Hematopoietic multipotent progenitor cell treated with erythropoietin and hydrocortisone succinate and interleukin-3 and kit ligand, for 6 days (in vitro differentiated cells): ENCODE results near the gene ARHGAP22.

Source experiments
- DNase-seq: peaks from one replicate; pipeline ENCODE4 v3.0.0-alpha.2; 2015

The ARHGAP22 gene

DNA sequence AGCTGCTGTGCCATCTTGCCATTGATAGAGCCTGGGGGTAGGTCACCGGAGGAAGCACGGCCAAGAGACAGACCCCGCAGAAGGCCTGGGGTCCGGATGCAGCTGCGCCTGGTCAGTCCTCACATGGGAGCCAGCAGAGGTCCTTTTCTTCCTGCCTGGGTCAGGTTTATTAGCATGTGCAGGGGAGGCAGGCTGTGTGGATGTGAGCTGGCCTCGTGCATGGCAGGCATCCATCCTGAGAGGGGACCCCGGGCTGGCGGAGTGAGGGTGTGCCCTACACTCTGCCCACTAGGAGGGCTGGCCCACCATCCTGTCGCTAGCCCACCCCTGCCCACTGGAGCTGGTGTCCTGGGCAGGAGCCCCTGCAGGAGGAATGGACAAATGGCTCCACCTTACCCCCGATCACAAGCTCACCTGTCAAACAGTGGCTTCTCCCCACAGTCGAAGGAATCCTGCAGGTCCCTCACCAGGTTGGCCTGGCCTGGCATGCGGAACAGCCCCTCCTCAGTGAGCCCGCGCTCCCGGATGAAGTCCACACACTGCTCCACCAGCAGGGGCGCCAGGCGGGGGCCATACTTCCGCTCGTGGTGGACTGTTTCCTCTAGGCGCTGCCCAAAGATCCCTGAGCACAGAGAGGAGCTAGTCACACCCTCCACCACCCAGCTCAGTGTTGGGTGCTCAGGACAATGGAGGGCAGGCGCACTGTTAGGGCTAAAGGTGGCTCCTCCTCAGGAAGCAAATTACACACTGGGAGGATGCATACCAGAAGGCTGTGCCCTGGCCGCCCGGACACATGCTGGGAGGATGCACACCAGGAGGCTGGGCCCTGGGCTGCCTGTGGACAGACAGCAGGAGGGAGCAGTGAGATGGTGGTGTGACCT lies 145.4 kb downstream of the ARHGAP22 start:
- DNase-seq, result peak; percentile 33

DNA sequence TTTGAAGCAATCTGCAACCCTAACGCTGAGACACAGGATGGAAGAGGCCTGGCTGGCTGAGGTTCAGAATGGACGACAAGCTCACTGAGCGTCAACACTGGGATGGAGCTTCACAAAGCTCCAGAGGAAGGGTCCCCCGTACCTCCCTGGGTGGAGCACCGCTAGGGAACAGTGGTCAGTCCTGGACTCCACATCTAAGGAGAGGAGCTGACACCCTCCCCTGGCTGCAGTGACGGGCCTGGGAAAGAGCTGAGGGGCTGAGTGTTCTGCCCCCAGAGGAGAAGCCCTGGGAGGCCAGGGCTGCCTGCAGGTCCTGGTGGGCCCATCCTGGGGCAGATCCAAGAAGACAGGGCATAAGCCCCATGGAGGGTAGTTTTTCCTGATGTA lies 146.2 kb downstream of the ARHGAP22 start:
- no peak for DNase-seq

DNA sequence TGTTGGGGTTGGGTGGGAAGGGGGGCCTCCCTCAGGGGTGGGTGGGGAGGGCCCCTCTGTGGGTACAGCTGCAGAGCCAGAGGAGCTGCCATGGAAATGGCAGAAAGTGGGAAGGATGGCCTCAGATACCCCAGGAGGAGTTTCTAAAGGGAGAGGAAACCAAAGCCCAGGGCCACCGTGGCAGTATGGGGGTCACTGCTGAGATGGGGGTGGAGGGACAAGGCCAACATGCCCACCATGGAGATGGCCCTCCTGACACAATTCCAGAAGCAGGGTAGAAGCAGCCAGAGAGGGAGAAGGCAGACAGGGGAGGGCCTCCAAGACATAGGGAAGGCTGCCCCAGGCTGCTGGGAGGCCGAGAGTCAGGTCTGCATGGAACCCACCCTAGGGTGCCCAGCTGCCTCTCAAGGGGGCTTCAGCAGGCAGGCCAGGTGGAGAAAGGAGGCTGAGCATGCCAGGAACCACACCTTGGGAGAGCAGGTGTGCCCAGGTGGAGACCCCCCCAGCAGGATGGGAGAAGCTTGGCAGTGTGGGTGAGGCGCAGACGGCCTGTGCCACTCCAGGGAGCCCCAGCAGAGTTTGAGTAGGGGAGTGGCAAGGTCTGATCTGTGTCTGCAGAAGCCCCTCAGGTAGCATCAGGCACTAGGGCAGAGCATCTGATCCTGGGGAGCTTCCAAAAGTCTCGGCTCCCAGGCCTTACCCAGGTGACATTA lies 146.8 kb downstream of the ARHGAP22 start:
- no peak for DNase-seq

DNA sequence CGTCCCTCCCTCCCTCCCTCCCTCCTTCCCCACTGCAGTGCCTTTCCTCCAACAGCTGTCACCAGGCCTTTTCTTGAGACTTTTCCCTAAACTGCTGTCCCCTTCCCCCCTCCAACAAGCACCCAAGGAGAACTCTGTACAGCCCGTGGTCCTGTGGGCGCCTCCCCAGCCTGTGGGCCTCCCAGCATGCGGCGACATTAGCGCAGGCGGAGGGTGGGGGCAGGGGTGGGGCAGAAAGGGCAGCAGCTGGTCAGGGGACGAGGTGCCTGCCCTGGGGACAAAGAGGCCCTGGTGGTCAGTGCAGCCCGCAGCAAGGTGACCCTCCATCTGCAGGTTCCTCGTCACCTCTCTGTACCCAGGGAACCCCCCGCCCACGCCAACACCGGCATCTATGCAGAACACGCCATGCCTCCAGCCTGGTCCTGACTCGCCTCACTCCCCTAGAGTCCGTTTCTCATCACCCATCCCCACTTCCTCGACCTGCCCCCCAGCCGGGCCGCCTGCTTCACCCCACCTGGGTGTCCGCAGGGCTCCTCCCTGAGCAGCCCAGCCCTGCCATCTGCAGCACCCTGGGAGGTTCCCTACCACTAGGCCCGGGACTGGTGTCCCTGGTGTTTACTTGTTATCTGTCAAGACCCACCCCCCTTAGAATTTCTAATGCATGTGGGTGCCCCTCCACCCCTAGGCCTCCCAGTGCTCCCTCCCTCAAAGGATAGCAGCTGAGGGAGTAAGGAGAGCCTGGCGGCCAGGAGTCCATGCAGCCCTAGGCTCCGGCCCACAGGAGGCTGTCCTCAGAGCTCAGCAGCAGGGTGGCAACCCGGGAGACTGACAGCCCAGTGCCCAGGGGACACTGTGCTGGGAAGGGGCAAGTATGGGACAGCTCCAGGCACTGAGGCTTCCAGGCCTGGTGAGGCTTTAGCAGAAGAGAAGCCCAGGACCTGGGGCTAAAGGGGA lies 147.8 kb downstream of the ARHGAP22 start:
- DNase-seq, result peak; percentile 64

DNA sequence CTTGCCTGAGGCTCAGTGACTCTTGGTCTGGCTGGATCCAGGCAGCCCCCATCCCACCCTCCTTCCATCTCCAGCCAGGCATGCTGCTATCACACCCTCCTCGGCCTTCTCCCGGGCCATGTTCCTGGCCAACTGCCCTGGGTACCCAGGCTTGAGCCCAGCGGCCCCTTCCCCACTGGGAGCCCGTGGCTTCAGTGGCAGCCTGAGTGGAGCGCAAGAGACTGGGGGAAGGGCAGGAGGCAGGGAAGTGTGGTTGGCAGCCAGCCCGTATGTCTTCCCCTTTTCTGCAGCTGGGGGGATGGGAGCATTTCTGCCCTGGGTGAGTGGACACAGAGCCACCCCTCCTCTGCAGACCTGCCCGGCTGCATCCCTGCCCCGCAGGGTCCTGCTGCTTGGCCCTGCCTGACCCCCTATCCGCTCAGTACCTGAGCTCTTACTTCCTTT lies 148.5 kb downstream of the ARHGAP22 start:
- peak; percentile 91 for DNase-seq

DNA sequence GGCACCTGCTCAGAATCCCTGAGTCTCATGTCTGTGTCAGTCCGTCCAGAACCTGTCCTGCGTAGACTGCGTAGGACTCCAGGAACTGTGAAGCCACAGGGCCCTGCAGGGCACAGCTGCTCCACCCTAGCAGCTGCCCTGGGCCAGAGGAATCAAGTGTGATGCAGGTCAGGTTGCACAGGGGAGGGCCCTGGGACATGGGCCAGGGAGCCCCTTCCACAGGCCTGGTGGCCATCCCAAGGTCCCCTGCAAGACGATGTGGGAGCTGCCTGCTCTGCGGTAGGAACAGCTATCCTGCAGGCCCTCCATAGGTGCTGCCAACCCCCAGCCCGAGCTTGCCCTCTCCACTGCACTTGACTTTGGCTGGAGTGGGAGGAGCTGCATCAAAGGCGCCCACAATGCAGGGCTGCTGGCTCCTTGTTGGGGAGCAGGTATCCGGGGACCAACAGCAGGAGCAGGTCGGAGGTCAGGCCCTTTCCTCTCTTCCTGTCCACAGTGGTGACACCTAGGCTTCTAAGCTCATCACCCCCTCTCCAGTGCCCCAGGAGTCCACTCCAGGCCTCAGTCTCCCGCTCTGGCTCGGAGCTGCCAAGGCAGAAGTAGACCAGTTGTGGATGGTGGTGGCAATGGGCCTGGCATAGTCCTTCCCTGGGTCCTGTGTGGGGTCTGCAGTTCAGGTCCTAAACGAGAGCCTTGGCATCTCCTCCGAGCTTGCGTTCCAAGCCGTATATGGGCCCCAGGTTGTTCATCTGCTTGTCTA lies 149.3 kb downstream of the ARHGAP22 start:
- DNase-seq, result no peak

DNA sequence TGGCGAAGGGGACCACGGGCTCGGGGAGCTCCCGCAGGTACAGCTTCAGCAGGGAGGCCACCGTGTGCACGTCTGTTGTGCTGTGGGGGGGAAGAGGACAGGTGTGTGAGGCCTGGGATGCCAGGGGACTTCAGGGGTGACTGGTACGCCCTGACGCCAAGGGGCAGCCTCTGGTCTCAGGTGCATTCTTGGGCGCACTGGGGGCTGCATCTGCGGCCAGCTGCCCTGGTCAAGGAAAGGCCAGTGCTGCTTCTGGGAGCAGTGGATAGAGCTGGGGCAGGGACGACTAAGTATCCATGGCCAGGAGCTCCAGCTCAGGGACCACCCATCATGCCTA lies 149.8 kb downstream of the ARHGAP22 start:
- DNase-seq, result no peak

DNA sequence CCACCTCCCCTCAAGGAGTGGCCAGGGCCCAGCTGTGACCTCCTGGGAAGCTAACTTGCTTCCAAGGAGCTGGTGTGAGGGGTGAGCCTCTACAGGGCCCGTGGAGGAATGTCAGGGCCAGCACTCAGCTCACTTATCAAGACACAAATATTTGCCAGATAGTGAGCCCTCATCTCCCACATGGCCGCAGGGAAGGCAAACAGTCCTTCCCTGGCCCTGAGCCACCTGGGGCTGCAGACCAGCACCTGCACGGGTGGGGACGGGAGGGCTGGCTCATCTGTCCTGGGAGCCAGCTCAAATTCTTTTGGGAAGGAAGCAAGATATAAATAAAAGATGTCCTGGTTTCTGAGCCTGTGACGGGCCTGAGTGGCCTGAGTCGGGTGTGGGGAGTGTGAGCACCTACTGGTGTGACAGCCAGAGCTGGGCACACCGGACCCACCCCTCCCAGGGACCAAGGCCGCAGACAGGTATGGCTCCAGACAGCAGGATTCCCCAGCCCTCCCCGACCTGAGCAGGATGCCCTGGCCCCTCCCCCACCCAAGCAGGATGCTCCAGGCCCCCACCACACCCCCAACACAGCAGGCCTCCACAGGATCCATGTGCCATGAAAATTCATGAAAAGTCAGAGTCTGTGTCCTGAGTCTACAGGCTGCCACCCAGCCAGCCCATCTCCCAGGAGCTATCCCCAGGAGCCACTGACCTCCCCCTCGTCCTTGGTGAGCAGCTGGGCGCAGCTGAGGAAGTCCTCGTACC lies 150.4 kb downstream of the ARHGAP22 start:
- no peak for DNase-seq

DNA sequence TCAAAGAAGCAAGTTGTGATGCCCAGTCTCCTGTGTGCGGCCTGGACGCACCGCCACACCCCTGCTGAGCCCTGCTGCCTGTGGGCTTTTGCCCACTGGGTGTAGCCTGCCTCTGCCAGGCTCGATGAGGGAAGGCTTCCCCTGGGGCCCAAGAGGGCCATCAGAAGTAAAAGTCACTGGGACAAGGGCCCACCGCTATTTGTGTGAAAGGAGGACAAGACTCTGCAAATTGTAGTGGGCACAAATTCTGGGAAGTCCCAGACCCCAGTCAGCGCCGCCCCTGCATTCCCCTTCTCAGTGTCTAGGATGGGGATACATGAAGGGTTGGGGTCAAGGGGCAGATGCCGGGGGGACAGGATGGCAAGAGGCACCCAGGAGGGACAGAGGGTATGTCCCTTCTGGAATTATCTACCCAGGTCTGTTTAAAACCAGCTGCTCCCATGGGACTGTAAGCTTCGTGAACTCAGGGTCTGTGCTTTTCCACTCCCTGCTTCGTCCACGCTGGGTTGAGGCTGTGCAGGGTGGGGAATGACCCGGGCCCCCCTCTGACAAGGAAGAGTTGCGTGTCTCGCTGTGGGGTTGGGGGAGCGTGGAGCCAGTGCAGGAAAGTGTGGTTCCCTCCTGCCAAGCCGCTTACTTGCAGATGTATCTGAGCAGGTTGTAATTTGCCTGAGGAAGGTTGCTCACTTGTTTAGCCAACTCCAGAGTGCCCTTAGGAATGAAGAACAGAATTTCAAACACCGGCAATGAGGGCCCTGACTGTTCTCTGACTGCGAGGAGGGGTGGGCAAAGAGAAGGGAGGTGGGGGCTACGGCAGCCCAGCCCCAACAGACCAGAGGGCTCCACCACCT lies 151.2 kb downstream of the ARHGAP22 start:
- DNase-seq, result no peak

DNA sequence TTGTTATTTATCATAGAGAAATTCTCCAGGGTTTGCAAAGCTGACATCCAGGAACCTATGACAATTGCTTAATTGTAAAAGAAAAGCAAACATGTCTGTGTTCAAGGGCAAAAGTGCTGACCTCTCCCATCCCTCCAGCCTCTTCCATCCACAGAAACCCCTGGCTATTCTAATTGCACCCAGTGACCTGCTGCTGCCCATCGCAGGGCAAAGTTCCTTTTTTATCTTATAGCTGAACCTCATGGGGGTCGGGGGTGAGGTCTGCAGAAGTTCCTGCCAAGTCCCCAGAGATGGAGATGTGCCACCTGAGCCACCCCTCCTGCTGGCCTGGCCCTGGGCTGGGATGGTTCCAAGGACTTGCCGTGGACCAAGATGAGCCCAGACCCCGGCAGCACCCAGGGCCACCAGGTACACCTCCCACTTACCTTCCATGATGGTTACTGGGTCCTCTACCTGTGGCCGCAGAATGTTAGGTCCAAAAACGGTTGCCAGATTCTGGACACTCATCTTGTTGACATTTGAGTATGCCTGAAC lies 151.9 kb downstream of the ARHGAP22 start:
- DNase-seq, result no peak

DNA sequence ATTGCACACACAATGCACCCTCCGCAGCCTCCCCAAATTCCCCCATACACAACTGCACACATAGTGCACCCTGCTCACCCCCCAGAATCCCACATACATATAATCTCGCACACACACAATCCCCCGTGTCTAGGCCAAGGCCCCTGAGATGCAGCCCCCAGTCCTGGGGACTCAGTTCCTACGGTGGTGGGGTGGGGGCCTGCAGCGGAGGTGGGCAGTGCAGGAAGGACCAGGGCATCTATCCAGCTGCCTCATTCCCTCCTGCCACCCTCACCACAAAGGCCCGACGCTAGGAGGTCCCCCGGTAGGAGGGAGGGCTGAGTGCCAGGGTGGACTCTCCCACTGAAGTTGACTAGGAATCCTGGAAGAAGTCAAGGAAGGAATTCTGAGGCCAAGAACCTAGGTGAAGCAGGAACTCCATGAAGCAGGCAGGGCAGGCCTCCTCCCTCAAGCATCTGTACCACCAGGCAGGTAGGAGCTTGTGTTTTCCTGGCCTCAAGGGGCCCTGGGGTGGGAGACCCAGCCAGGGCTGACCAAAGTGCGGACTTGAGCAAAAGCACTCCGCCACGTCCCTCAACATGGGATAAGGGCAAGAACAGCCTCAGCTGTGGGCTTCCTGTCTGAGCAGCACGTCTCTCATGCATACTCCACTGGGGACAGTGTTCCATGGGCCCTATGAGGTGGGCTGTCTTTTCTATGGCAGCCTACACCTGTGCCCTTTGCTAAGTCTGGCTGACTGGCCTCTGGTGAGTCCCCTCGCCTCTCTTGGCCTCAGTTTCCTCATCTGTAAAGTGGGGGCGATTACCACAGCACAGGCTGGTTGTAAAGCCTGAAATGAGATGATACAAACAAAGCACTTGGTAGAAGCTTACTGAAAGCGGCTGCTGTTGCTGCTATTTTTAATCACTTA lies 152.6 kb downstream of the ARHGAP22 start:
- no peak for DNase-seq

DNA sequence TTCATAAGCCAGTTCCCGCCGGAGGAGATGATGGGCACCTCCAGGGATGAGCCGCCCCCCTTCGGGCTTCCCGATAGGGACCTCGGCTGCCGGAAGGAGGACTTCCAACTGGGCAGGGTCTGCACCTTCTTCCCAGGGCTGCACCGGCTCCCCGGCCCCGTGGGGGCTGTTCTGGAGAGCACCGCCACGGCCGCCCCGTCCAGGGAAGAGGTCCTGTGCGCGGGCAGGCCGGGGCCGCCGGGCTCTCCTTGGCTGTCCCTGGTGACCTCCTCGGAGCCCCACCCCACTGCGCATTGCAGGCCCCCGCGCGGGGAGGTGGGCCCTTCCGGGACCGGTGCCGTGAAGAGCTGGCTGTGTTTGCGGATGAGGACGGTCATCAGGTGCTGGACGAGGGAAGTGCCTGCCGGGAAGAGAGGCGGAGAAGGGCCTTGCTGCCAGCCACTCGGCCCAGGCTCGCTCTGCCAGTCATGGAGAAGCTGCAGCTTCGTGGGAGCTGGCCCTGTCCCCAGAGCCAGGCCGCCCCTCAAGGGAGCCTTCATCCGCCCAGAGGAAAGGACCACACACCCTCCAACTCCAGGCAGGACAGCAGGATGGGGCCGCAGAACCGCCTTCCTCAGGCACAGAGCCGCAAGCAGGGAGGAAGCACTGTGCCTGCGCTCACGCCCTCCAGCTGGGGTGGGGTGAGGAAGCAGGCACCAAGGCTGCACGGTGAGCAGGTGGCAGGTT lies 154.0 kb downstream of the ARHGAP22 start:
- no peak for DNase-seq

DNA sequence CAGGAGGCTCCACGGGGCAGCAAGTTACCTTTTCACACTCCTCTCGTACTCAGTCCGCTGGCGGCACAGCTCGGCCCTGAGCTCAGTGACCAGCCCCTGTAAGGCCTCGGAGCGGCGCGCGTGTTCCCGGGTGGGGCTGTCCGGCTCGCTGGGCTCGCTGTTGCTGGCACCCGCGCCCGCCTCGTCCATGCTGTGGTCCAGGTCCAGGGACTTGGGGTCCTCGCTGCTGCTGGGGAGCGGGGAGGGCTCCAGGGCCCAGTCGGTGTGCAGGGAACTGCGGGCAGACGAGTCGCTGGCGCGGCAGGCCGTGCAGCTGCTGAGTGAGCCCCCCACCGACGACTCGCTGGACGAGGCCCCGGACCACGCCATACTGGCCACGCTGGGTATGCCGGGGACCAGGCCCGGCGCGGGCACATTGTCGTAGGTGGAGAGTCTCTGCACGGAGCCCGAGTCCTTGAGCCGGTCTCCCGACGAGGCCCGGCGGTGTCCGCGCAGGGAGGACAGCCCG lies 154.6 kb downstream of the ARHGAP22 start:
- DNase-seq, result no peak

DNA sequence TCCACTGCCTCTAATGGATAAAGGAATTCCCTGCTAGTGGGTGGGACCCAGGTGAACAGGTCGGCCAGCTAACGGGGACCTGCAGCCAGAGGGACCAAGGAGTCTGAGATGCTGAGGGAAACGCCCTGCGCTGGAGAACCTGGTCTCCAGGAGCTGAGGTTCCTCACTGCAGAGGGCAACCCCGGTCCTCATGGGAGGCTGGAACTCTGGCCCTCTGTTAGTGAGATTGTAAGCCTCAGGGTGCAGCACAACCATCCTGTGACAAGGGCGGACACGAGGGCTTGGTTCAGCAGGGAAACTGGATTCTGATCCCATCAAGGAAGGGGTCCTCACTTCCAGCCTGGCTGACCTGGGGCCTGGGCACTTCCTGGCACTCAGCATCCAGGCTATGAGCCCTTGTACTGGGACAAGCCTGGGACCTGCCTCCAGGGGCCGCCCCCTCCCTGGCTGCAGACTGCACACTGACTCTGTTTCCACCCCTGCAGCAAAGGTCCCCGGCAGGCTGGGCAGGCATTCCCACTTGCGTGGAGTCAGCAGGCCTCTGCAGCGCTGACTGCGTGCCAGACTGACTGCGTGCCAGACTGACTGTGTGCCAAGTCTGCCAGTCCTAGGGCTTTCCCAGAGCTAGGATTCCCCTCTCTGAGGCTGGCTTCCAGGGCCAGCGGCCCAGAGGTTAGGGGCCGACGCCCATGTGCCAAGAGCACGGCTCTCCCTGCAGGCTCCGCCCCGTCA lies 155.2 kb downstream of the ARHGAP22 start:
- DNase-seq, result no peak

DNA sequence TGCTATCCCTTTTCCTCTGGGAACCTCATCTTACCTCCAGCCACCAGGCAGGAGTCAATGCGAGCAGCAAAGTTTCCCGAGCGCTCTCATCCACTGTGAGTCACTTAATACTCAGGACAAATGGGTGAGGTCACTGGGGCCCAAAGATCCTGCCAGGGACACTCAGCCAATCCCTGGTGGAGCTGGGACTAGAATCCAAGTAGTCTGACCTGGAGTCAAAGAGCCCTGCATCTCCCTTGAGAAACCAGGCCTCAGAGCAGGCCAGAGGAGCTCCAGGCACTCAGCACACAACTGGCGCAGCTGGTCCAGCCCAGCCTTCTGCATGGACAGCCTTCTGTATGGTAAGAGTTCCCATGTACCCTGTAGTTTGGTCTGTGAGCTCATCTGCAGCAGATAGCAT lies 156.1 kb downstream of the ARHGAP22 start:
- DNase-seq, result no peak

DNA sequence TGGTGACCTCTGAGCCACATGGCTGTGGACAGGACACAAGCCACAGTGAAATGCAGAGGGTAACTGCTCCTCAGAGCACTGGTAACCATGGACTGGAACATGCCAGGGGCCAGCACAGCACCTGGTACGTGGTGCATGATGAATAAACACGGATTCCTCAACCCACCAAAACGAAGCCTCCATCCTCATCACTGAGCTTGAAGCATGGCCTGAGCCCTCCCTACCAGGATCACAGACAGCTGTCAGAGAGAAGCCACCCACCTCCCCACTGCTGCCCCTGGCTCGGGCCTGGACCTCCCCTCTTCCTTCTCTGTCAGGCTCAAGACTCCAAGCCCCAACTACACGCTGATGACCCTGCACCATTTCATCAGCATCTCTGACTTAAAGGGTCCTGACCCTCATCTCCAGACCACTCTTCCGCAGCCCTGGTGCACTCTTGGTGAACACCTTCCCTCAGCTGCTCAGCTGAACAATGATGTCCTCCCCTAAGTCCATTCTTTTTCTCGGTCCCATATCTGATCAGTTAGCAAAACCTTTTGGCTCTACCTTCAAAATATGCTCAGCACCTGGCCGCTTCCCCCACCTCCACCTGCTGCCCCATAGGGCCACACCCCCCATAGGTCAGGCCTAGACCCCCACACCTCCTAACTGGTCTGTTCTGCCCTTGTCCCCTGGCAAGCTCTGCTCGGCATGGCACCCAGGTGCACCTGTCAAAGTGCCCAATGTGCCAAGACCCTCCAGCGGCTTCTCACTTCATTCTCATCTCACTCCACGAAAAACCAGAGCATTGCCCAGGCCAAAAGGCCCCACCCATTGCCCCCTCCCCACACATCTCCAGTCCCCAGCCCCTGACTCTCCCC lies 157.3 kb downstream of the ARHGAP22 start:
- no peak for DNase-seq

DNA sequence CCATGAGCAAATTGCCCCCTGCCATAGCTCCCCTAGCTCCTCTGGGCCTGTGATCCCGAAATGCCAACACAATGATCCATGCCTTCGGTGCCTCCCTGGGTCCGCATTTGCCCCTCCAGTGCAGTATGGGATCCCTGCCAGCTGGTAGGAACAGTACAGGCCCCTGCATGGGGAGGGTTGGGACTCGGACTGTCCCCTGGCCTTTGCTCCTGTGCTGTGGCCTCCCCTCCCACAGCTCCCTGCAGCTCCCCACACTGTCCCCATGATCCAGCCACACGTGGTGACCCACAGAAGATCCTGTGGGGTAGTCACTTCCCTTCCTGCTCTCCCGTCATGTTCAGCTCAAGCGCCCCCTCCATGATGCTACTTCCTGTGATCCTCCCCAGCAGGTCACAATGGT lies 158.1 kb downstream of the ARHGAP22 start:
- DNase-seq, result no peak
